ENCODE data around the gene ELAPOR1.
A peak's percentile ranks its signal among the peaks of the same experiment; 100 is the strongest.
"Not testable (repeated sequence)": the region's sequence is repeated elsewhere in the genome, so short reads cannot be mapped to it uniquely, and the experiment has no call there.

Gene ELAPOR1

GRCh38 chr1:109140392-109140791, 26.5 kb downstream of the ELAPOR1 start:
- no peak for TF ChIP-seq CTCF (IDR thresholded peaks at IDR 0.05; ENCODE audit: low read depth, low read length)
- no peaks in the 10 kb centered on the region for H3K27me3 ChIP-seq (ENCODE audit: insufficient read depth, low read depth, severe bottlenecking)
- H3K36me3 ChIP-seq: no peaks in the 10 kb centered on the region
- no peak overlapping the region for H3K4me3 ChIP-seq (ENCODE audit: low read depth, low read length)
- H3K27ac ChIP-seq: no peak overlapping the region
- no peak for DNase-seq
- H3K9me3 ChIP-seq (ENCODE audit: severe bottlenecking): no peaks in the 10 kb centered on the region

GRCh38 chr1:109142260-109142659, 28.3 kb downstream of the ELAPOR1 start:
- no peak overlapping the region for H3K4me3 ChIP-seq (ENCODE audit: low read depth, low read length)
- H3K9me3 ChIP-seq (ENCODE audit: severe bottlenecking): no peaks in the 10 kb centered on the region
- no peaks in the 10 kb centered on the region for H3K36me3 ChIP-seq
- TF ChIP-seq CTCF (IDR thresholded peaks at IDR 0.05; ENCODE audit: low read depth, low read length): no peak
- H3K27me3 ChIP-seq (ENCODE audit: insufficient read depth, low read depth, severe bottlenecking): no peaks in the 10 kb centered on the region
- no peak overlapping the region for H3K27ac ChIP-seq
- DNase-seq: no peak

GRCh38 chr1:109142725-109143124, 28.8 kb downstream of the ELAPOR1 start:
- not testable (repeated sequence) for DNase-seq; H3K27ac ChIP-seq; H3K27me3 ChIP-seq (ENCODE audit: insufficient read depth, low read depth, severe bottlenecking); H3K9me3 ChIP-seq (ENCODE audit: severe bottlenecking); H3K36me3 ChIP-seq; H3K4me3 ChIP-seq (ENCODE audit: low read depth, low read length)

- H3K27me3 ChIP-seq (ENCODE audit: insufficient read depth, low read depth, severe bottlenecking): no peaks in the 10 kb centered on the region
- peak overlapping the region; percentile 28; the same call in 1 of the 2 replicates for H3K4me3 ChIP-seq (ENCODE audit: low read depth, low read length)
- no peak for TF ChIP-seq CTCF (IDR thresholded peaks at IDR 0.05; ENCODE audit: low read depth, low read length)
- peak; percentile 91 for DNase-seq
- H3K27ac ChIP-seq: peak overlapping the region; percentile 84
- H3K36me3 ChIP-seq: no peaks in the 10 kb centered on the region
- no peaks in the 10 kb centered on the region for H3K9me3 ChIP-seq (ENCODE audit: severe bottlenecking)
These were observed 35.2 kb downstream of the ELAPOR1 start for GRCh38 chr1:109148987-109149561.

- peak overlapping the region; percentile 84 for H3K27ac ChIP-seq
- peak; percentile 14 for DNase-seq
- TF ChIP-seq CTCF (IDR thresholded peaks at IDR 0.05; ENCODE audit: low read depth, low read length): no peak
These were observed 36.1 kb downstream of the ELAPOR1 start for GRCh38 chr1:109149874-109150601.

GRCh38 chr1:109151146-109151990, 37.5 kb downstream of the ELAPOR1 start:
- DNase-seq: peak; percentile 70
- Histone ChIP-seq H3K4me3 (ENCODE audit: low read depth, low read length) (no peak overlapping the region), H3K36me3 (no peaks in the 10 kb centered on the region), H3K27ac (peak overlapping the region; percentile 84), H3K27me3 (ENCODE audit: insufficient read depth, low read depth, severe bottlenecking) (no peaks in the 10 kb centered on the region), H3K9me3 (ENCODE audit: severe bottlenecking) (no peaks in the 10 kb centered on the region)
- no peak for TF ChIP-seq CTCF (IDR thresholded peaks at IDR 0.05; ENCODE audit: low read depth, low read length)

More at GRCh38 chr1:109149874-109150601, 36.1 kb downstream of the ELAPOR1 start:
- no peaks in the 10 kb centered on the region for H3K27me3 ChIP-seq (ENCODE audit: insufficient read depth, low read depth, severe bottlenecking)
- H3K4me3 ChIP-seq (ENCODE audit: low read depth, low read length): no peak overlapping the region
- no peaks in the 10 kb centered on the region for H3K36me3 ChIP-seq
- no peaks in the 10 kb centered on the region for H3K9me3 ChIP-seq (ENCODE audit: severe bottlenecking)

Data from WERI-Rb-1 (cell line).